A673 (cell line): ENCODE data around the gene ZC3H12C. TPM values are rescaled to one million over a fixed set of nuclear protein-coding genes. Genes with fewer than 3 reads are reported as not detected.

ENCODE experiments used
- BruUV-seq: library from RNA; stranded (reverse); fragments of 400-500 nt; replicated peaks from 2 replicates; lab custom pipeline; 2021; lab: Mats Ljungman, UMichigan
- CTCF ChIA-PET: fragments of 300-600 bp; sonication (Branson Sonifier 250); formaldehyde crosslinking; loops from one replicate; lab custom pipeline; 2022; ENCODE audit warnings: antibody characterized with exemption; lab: Charles Lee
- POLR2A ChIA-PET: fragments of 300-600 bp; sonication (Branson Sonifier 250); formaldehyde crosslinking; loops from one replicate; lab custom pipeline; 2022; ENCODE audit warnings: antibody characterized with exemption; ENCODE audit not compliant: low non-redundant PET; lab: Charles Lee
- DNase-seq: peaks from one replicate; pipeline ENCODE4 v3.0.0-alpha.2; 2015; ENCODE audit warnings: low spot score
- H3K27ac ChIP-seq: fragments of 200-600 bp; sonication (generic); 2 replicates; pipeline ENCODE4 v1.5.1; 2016; ENCODE audit warnings: mixed run types, low read depth, mild to moderate bottlenecking, mixed read lengths, antibody characterized with exemption, low read length; ENCODE audit not compliant: poor library complexity, severe bottlenecking
- H3K27me3 ChIP-seq: fragments of 200-600 bp; sonication (generic); replicated peaks from 2 replicates; pipeline ENCODE4 v1.6.1; 2017; ENCODE audit warnings: mixed run types, low read depth, mild to moderate bottlenecking, mixed read lengths, antibody characterized with exemption, low read length; ENCODE audit not compliant: insufficient read depth, poor library complexity
- H3K36me3 ChIP-seq: fragments of 200-600 bp; sonication (generic); 2 replicates; pipeline ENCODE4 v1.6.1; 2016; ENCODE audit warnings: mixed run types, mild to moderate bottlenecking, mixed read lengths, antibody characterized with exemption, low read length; ENCODE audit not compliant: insufficient read depth, poor library complexity, severe bottlenecking
- H3K4me1 ChIP-seq: fragments of 200-600 bp; sonication (generic); 2 replicates; pipeline ENCODE4 v1.6.1; 2017; ENCODE audit warnings: mixed run types, mild to moderate bottlenecking, mixed read lengths, antibody characterized with exemption, low read length; ENCODE audit not compliant: insufficient read depth, poor library complexity, severe bottlenecking
- H3K4me3 ChIP-seq: fragments of 200-600 bp; sonication (generic); 2 replicates; pipeline ENCODE4 v1.5.1; 2016; ENCODE audit warnings: low read depth, mixed run types, mild to moderate bottlenecking, mixed read lengths, low read length; ENCODE audit not compliant: poor library complexity, severe bottlenecking
- H3K9me3 ChIP-seq: fragments of 200-600 bp; sonication (generic); 2 replicates; pipeline ENCODE4 v1.6.1; 2016; ENCODE audit warnings: mixed run types, low read depth, mild to moderate bottlenecking, mixed read lengths, antibody characterized with exemption, low read length; ENCODE audit not compliant: poor library complexity, severe bottlenecking
- EZH2 ChIP-seq: fragments of 200-600 bp; sonication (generic); IDR thresholded peaks from 2 replicates; pipeline ENCODE4 v1.6.1; 2017; ENCODE audit warnings: borderline replicate concordance, low read depth, mild to moderate bottlenecking, mixed read lengths, antibody characterized with exemption, low read length; ENCODE audit not compliant: poor library complexity, severe bottlenecking
- intact Hi-C: fragments of 100-400 bp; cut with micrococcal nuclease; formaldehyde crosslinking; loops from one replicate; pipeline ENCODE4 v1.10.0; 2022; ENCODE audit not compliant: unreplicated experiment
- total RNA-seq: library from RNA; stranded (reverse); gene quantifications from 2 replicates; pipeline ENCODE4 v1.2.3, GENCODE V29; 2021
- TF ChIP-seq, protein P1 (sequence below): fragments of 300-800, 200-600 bp; sonication (generic); conservative IDR thresholded peaks from 2 replicates; pipeline ENCODE4 v1.5.1; 2017; ENCODE audit warnings: low read depth, mild to moderate bottlenecking, antibody characterized with exemption, low read length, moderate library complexity, mixed read lengths

Gene ZC3H12C
- total RNA-seq, 1 experiment from 2014 or later = 21.7 TPM

DNA sequence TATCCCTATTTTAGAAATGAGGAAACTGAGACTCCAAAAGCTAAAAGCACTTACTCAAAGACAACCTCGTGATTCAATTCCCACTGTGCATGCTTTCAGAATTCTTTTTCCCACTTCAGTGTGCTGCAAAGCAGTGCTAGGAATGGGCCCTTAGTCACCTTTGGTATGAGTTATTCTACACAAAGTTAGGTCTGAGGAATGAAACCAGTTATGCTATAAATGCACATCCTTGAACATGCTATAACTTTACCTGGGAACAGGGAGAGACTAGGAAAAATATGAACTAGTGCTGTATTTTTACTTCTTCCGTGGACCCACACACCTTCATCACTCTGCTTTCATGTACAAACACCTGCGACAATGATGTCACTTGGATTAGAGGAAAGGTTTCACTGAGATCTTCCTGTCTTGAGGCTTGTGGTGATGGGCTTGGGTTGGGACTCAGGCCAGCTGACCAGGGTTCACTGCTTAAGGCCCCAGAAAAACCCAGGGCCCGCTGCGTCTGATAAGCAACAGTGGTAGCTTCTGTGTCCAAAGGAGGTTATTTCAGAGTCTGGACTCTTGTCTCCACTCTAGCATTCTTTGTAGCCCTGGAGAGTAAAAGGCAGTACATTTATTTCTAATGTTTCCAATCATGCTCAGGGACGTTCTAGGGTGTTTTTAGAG lies 81.6 kb downstream of the ZC3H12C start:
- Histone ChIP-seq H3K27me3 (no peaks in the 10 kb centered on the region), H3K9me3 (no peaks in the 10 kb centered on the region), H3K4me1 (peaks cover 45% of the 10 kb centered on the region), H3K36me3 (no peaks in the 10 kb centered on the region), H3K4me3 (no peak overlapping the region), H3K27ac (peak overlapping the region; percentile 58)
- POLR2A ChIA-PET = no interaction called here
- CTCF ChIA-PET = interaction anchor here (0.6 kb wide), 1 partner anchor 46 kb away, joined by 3 read pairs; no protein-coding TSS in a partner anchor
- TF ChIP-seq, protein P1, sequence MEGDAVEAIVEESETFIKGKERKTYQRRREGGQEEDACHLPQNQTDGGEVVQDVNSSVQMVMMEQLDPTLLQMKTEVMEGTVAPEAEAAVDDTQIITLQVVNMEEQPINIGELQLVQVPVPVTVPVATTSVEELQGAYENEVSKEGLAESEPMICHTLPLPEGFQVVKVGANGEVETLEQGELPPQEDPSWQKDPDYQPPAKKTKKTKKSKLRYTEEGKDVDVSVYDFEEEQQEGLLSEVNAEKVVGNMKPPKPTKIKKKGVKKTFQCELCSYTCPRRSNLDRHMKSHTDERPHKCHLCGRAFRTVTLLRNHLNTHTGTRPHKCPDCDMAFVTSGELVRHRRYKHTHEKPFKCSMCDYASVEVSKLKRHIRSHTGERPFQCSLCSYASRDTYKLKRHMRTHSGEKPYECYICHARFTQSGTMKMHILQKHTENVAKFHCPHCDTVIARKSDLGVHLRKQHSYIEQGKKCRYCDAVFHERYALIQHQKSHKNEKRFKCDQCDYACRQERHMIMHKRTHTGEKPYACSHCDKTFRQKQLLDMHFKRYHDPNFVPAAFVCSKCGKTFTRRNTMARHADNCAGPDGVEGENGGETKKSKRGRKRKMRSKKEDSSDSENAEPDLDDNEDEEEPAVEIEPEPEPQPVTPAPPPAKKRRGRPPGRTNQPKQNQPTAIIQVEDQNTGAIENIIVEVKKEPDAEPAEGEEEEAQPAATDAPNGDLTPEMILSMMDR = no peak
- TF ChIP-seq EZH2 = no peak
- BruUV-seq = no TSS peak
- no peak for DNase-seq
- intact Hi-C loops = loop anchor here (5.0 to 10.0 kb wide), 2 partner anchors 82 to 320 kb away; partner anchors contain the start of gene ZC3H12C

DNA sequence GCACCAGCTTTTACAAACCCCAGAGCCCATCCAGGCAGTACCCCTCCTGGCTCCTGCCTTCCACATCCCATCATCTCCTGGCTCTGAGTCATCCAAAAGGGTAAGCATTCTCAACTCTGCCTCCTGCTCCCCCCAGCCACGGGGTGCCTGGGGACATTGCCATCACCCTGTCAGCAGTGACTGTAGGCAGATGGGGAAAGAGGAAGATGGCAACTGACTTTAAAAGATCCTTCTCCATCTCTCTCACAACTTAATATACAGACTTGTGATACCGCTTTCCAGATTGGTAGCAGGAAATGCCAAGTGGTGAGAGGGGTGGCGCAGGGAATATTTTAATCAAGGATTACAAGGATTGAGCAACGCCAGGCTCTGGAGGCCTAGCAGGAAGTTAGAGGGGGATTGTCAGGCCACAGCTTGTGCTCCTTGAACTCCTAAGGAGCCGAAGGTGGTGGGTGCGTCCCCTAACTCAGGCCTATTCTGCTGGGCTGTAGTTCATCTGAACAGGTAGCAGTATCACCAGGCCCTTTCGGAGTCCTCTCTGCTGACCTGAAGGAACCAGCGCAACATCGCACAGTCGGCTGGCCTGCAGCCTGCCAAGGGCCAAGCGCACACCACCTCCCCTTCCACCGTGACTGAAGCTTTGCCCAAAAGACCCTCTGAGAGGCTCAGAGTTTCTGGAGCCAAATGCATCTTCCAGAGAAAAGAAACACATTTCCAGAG lies 83.3 kb downstream of the ZC3H12C start:
- Histone ChIP-seq H3K27ac (peak overlapping the region; percentile 58), H3K4me3 (no peak overlapping the region), H3K36me3 (no peaks in the 10 kb centered on the region), H3K4me1 (peaks cover 45% of the 10 kb centered on the region), H3K9me3 (no peaks in the 10 kb centered on the region), H3K27me3 (no peaks in the 10 kb centered on the region)
- peak; percentile 78 for DNase-seq
- CTCF ChIA-PET = no interaction called here
- BruUV-seq = no TSS peak
- POLR2A ChIA-PET = no interaction called here
- TF ChIP-seq EZH2 = no peak
- TF ChIP-seq, protein P1 = no peak
- intact Hi-C loops = loop anchor here (10.0 kb wide), 1 partner anchor 322 kb away; no protein-coding TSS in a partner anchor

DNA sequence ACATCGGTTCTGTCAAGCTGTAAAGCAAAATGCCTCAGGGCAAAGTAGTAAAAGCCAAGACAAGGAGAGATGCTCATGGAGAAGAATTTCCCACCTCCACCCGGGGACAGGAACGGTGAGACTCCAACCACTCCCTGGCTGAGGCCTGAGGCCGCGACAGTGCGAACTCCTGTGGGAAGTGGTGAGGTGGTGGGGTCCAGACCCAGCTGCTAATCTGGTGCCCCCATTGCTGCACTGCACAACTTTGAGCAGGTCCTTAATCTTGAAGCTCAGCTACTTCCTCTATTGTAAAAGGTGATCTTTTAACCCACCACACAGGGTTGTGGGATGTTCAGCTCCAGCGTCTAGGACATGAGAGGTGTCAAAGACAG lies 83.9 kb downstream of the ZC3H12C start:
- BruUV-seq = no TSS peak
- no peak for TF ChIP-seq EZH2
- TF ChIP-seq, protein P1 = no peak
- peak overlapping the region; percentile 58 for H3K27ac ChIP-seq
- H3K4me1 ChIP-seq = peaks cover 45% of the 10 kb centered on the region
- ChIA-PET CTCF (no interaction called here), POLR2A (no interaction called here)
- DNase-seq = no peak
- H3K36me3 ChIP-seq = no peaks in the 10 kb centered on the region
- H3K27me3 ChIP-seq = no peaks in the 10 kb centered on the region
- H3K4me3 ChIP-seq = no peak overlapping the region
- H3K9me3 ChIP-seq = no peaks in the 10 kb centered on the region
- intact Hi-C loops = loop anchor here (10.0 kb wide), 1 partner anchor 322 kb away; no protein-coding TSS in a partner anchor
